ENCODE results near the gene PRKD2. TPM values are rescaled to one million over a fixed set of nuclear protein-coding genes. Genes with fewer than 3 reads are reported as not detected.

PRKD2 gene
- total RNA-seq, 1 experiment from 2014 or later: 45.1 TPM

- intact Hi-C loops (cut with micrococcal nuclease; ENCODE audit: unreplicated experiment): no loop called here
- ChIA-PET CTCF (interaction anchor here (0.7 kb wide), 1 partner anchor 28 kb away, joined by 3 read pairs; no protein-coding TSS in a partner anchor), POLR2A (ENCODE audit: low non-redundant PET) (no interaction called here)
- no peak for DNase-seq (ENCODE audit: low spot score)
- Histone ChIP-seq H3K9me3 (ENCODE audit: low read depth, low read length, poor library complexity, severe bottlenecking) (no peaks in the 10 kb centered on the region), H3K27me3 (replicated peaks; ENCODE audit: insufficient read depth, low read depth, low read length, poor library complexity) (no peaks in the 10 kb centered on the region), H3K27ac (ENCODE audit: low read depth, low read length, poor library complexity, severe bottlenecking) (no peak overlapping the region), H3K4me3 (ENCODE audit: low read depth, low read length, poor library complexity, severe bottlenecking) (no peak overlapping the region), H3K4me1 (ENCODE audit: insufficient read depth, low read length, poor library complexity, severe bottlenecking) (peaks cover 33% of the 10 kb centered on the region), H3K36me3 (ENCODE audit: insufficient read depth, low read length, poor library complexity, severe bottlenecking) (no peaks in the 10 kb centered on the region)
- BruUV-seq (replicated peaks): no TSS peak
- TF ChIP-seq CTCF (conservative IDR thresholded peaks at IDR 0.05; ENCODE audit: low read depth, low read length): no peak
- no peak for TF ChIP-seq EZH2 (IDR thresholded peaks at IDR 0.05; ENCODE audit: borderline replicate concordance, low read depth, low read length, poor library complexity, severe bottlenecking)
These were observed 83.8 kb downstream of the PRKD2 start for GRCh38 chr19:46633130-46633529.

- H3K4me1 ChIP-seq (ENCODE audit: insufficient read depth, low read length, poor library complexity, severe bottlenecking): peaks cover 33% of the 10 kb centered on the region
- ChIA-PET POLR2A (ENCODE audit: low non-redundant PET) (no interaction called here), CTCF (interaction anchor here (0.6 to 1.1 kb wide), 3 partner anchors 13 to 127 kb away, joined by 3 to 5 read pairs (median 4); partner anchors contain the start of gene DACT3)
- no peak overlapping the region for H3K27ac ChIP-seq (ENCODE audit: low read depth, low read length, poor library complexity, severe bottlenecking)
- intact Hi-C loops (cut with micrococcal nuclease; ENCODE audit: unreplicated experiment): no loop called here
- TF ChIP-seq CTCF (conservative IDR thresholded peaks at IDR 0.05; ENCODE audit: low read depth, low read length): no peak
- TF ChIP-seq EZH2 (IDR thresholded peaks at IDR 0.05; ENCODE audit: borderline replicate concordance, low read depth, low read length, poor library complexity, severe bottlenecking): no peak
- H3K36me3 ChIP-seq (ENCODE audit: insufficient read depth, low read length, poor library complexity, severe bottlenecking): no peaks in the 10 kb centered on the region
- no peaks in the 10 kb centered on the region for H3K27me3 ChIP-seq (replicated peaks; ENCODE audit: insufficient read depth, low read depth, low read length, poor library complexity)
- no TSS peak for BruUV-seq (replicated peaks)
- DNase-seq (ENCODE audit: low spot score): peak; percentile 36
- H3K4me3 ChIP-seq (ENCODE audit: low read depth, low read length, poor library complexity, severe bottlenecking): no peak overlapping the region
- no peaks in the 10 kb centered on the region for H3K9me3 ChIP-seq (ENCODE audit: low read depth, low read length, poor library complexity, severe bottlenecking)
These were observed 85.4 kb downstream of the PRKD2 start for GRCh38 chr19:46631481-46631880.

GRCh38 chr19:46630586-46631205 is 86.2 kb downstream of the PRKD2 start:
- Histone ChIP-seq H3K9me3 (ENCODE audit: low read depth, low read length, poor library complexity, severe bottlenecking) (no peaks in the 10 kb centered on the region), H3K27me3 (replicated peaks; ENCODE audit: insufficient read depth, low read depth, low read length, poor library complexity) (no peaks in the 10 kb centered on the region), H3K36me3 (ENCODE audit: insufficient read depth, low read length, poor library complexity, severe bottlenecking) (no peaks in the 10 kb centered on the region), H3K4me3 (ENCODE audit: low read depth, low read length, poor library complexity, severe bottlenecking) (no peak overlapping the region), H3K27ac (ENCODE audit: low read depth, low read length, poor library complexity, severe bottlenecking) (no peak overlapping the region), H3K4me1 (ENCODE audit: insufficient read depth, low read length, poor library complexity, severe bottlenecking) (peaks cover 33% of the 10 kb centered on the region)
- no peak for DNase-seq (ENCODE audit: low spot score)
- ChIA-PET POLR2A (ENCODE audit: low non-redundant PET) (no interaction called here), CTCF (interaction anchor here (0.9 to 1.1 kb wide), 2 partner anchors 13 to 30 kb away, joined by 3 to 5 read pairs; partner anchors contain the start of gene DACT3)
- no peak for TF ChIP-seq CTCF (conservative IDR thresholded peaks at IDR 0.05; ENCODE audit: low read depth, low read length)
- no peak for TF ChIP-seq EZH2 (IDR thresholded peaks at IDR 0.05; ENCODE audit: borderline replicate concordance, low read depth, low read length, poor library complexity, severe bottlenecking)
- BruUV-seq (replicated peaks): no TSS peak
- intact Hi-C loops (cut with micrococcal nuclease; ENCODE audit: unreplicated experiment): no loop called here

Measured in A673 (cell line).